Neural cell (in vitro differentiated cells): ENCODE data around the gene ZNF778. TPM values are rescaled to one million over a fixed set of nuclear protein-coding genes. Genes with fewer than 3 reads are reported as not detected.
A peak's percentile ranks its signal among the peaks of the same experiment; 100 is the strongest.

Experiments
- H2AFZ ChIP-seq: fragments of 200-600, 300-800 bp; sonication (generic), shearing (Covaris generic); 2 replicates; pipeline ENCODE4 v1.6.0; 2014; ENCODE audit warnings: low read depth, mild to moderate bottlenecking, antibody characterized with exemption, low read length, moderate library complexity
- H3F3A ChIP-seq: fragments of 200-600 bp; shearing (Covaris generic); 2 replicates; pipeline ENCODE4 v1.6.1; 2016; ENCODE audit warnings: mild to moderate bottlenecking, moderate library complexity, mixed read lengths, antibody characterized with exemption, low read length; ENCODE audit not compliant: insufficient read depth, poor library complexity, severe bottlenecking
- H3K27ac ChIP-seq: fragments of 200-600, 300-800 bp; sonication (generic), shearing (Covaris generic); 2 replicates; pipeline ENCODE4 v1.5.1; 2014; ENCODE audit warnings: mild to moderate bottlenecking, low read length, moderate library complexity
- H3K27me3 ChIP-seq: fragments of 300-800, 200-600 bp; sonication (generic), shearing (Covaris generic); 2 replicates; pipeline ENCODE4 v1.6.0; 2014; ENCODE audit warnings: mild to moderate bottlenecking, low read depth, low read length, moderate library complexity; ENCODE audit not compliant: insufficient read depth
- H3K36me3 ChIP-seq: fragments of 300-800, 200-600 bp; sonication (generic), shearing (Covaris generic); 2 replicates; pipeline ENCODE4 v1.5.1; 2014; ENCODE audit warnings: mild to moderate bottlenecking, antibody characterized with exemption, low read length, moderate library complexity; ENCODE audit not compliant: insufficient read depth
- H3K4me2 ChIP-seq: fragments of 300-800, 200-600 bp; sonication (generic), shearing (Covaris generic); 2 replicates; pipeline ENCODE4 v1.6.0; 2014; ENCODE audit warnings: mild to moderate bottlenecking, low read length
- H3K4me3 ChIP-seq: fragments of 300-800, 200-600 bp; sonication (generic), shearing (Covaris generic); 2 replicates; pipeline ENCODE4 v1.5.1; 2014; ENCODE audit warnings: mild to moderate bottlenecking, low read length, moderate library complexity
- H3K79me2 ChIP-seq: fragments of 200-600 bp; shearing (Covaris generic); replicated peaks from 2 replicates; pipeline ENCODE4 v1.6.0; 2014; ENCODE audit warnings: mild to moderate bottlenecking, low read length, moderate library complexity; ENCODE audit not compliant: insufficient read depth
- H3K9ac ChIP-seq: fragments of 300-800, 200-600 bp; sonication (generic), shearing (Covaris generic); 2 replicates; pipeline ENCODE4 v1.6.1; 2016; ENCODE audit warnings: mild to moderate bottlenecking, low read length, mixed read lengths
- H3K9me2 ChIP-seq: fragments of 200-600 bp; shearing (Covaris generic); 2 replicates; pipeline ENCODE4 v1.6.1; 2016; ENCODE audit warnings: mild to moderate bottlenecking, low read length, mixed read lengths; ENCODE audit not compliant: insufficient read depth
- H3K9me3 ChIP-seq: fragments of 200-600, 300-800 bp; sonication (generic), shearing (Covaris generic); 2 replicates; pipeline ENCODE4 v1.6.1; 2016; ENCODE audit warnings: mild to moderate bottlenecking, mixed run types, low read length, moderate library complexity, mixed read lengths
- H4K20me1 ChIP-seq: fragments of 200-600 bp; shearing (Covaris generic); 2 replicates; pipeline ENCODE4 v1.6.1; 2016; ENCODE audit warnings: mild to moderate bottlenecking, mixed run types; ENCODE audit not compliant: insufficient read depth
- CTCF ChIP-seq: fragments of 450-650 bp; IDR thresholded peaks from 2 replicates; pipeline ENCODE4 v1.5.1; 2014; ENCODE audit warnings: antibody characterized with exemption, mild to moderate bottlenecking, moderate library complexity; ENCODE audit not compliant: poor library complexity, severe bottlenecking
- EP300 ChIP-seq: fragments of 450-650 bp; conservative IDR thresholded peaks from 2 replicates; pipeline ENCODE4 v1.6.1; 2014; ENCODE audit warnings: antibody characterized with exemption, mild to moderate bottlenecking, moderate library complexity; ENCODE audit not compliant: poor library complexity, severe bottlenecking
- EZH2 ChIP-seq: fragments of 200-600, 300-800 bp; shearing (Covaris generic), sonication (generic); IDR thresholded peaks from 2 replicates; pipeline ENCODE4 v1.6.1; 2014; ENCODE audit warnings: antibody characterized with exemption, low read length, borderline replicate concordance, mild to moderate bottlenecking; ENCODE audit not compliant: insufficient read depth, poor library complexity, severe bottlenecking
- MXI1 ChIP-seq: fragments of 450-650 bp; conservative IDR thresholded peaks from 2 replicates; pipeline ENCODE4 v1.6.1; 2014; ENCODE audit warnings: antibody characterized with exemption, mild to moderate bottlenecking; ENCODE audit not compliant: poor library complexity, severe bottlenecking
- POLR2AphosphoS5 ChIP-seq: IDR thresholded peaks from 2 replicates; pipeline ENCODE4 v1.6.1; 2012
- RAD21 ChIP-seq: fragments of 450-650 bp; conservative IDR thresholded peaks from 2 replicates; pipeline ENCODE4 v1.6.1; 2014; ENCODE audit warnings: antibody characterized with exemption, mild to moderate bottlenecking, moderate library complexity
- SMC3 ChIP-seq: fragments of 450-650 bp; conservative IDR thresholded peaks from 2 replicates; pipeline ENCODE4 v1.6.1; 2014; ENCODE audit warnings: antibody characterized with exemption, mild to moderate bottlenecking, moderate library complexity; ENCODE audit not compliant: poor library complexity
- TAF1 ChIP-seq: IDR thresholded peaks from 2 replicates; pipeline ENCODE4 v1.6.1; 2012; ENCODE audit warnings: low read depth
- polyA plus RNA-seq: library from polyadenylated mRNA; depleted of rRNA; stranded (reverse); fragments of >200 nt; gene quantifications from 2 replicates; pipeline ENCODE4 v1.2.3, GENCODE V29; 2014
- TF ChIP-seq, protein P1 (sequence below): IDR thresholded peaks from 2 replicates; pipeline ENCODE4 v1.6.1; 2012; ENCODE audit warnings: borderline replicate concordance

ZNF778 gene
- polyA plus RNA-seq, 1 donor from 2014 or later, result 14.7 TPM

DNA sequence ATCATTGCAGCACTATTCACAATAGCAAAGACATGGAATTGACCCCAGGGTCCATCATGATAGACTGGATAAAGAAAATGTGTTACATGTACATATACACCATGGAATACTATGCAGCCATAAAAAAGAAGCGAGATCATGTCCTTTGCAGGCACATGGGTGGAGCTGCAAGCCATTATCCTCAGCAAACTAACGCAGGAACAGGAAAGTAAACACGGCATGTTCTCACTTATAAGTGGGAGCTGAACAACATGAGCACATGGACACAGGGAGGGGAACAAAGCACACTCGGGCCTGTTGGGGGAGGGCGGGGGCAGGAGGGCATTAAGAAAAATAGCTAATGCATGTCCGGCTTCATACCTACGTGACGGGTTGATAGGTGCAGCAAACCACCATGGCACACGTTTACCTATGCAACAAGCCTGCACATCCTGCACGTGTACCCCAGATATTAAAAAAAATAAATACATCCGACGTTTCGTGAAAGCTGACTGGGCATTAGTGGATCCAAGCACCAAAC is 28.9 kb downstream of the ZNF778 start:
- peak overlapping the region; percentile 29 for H3K9ac ChIP-seq
- H2AFZ ChIP-seq, result no peak overlapping the region
- no peak for TF ChIP-seq POLR2AphosphoS5
- TF ChIP-seq SMC3, result no peak
- no peak for TF ChIP-seq RAD21
- TF ChIP-seq, protein P1, sequence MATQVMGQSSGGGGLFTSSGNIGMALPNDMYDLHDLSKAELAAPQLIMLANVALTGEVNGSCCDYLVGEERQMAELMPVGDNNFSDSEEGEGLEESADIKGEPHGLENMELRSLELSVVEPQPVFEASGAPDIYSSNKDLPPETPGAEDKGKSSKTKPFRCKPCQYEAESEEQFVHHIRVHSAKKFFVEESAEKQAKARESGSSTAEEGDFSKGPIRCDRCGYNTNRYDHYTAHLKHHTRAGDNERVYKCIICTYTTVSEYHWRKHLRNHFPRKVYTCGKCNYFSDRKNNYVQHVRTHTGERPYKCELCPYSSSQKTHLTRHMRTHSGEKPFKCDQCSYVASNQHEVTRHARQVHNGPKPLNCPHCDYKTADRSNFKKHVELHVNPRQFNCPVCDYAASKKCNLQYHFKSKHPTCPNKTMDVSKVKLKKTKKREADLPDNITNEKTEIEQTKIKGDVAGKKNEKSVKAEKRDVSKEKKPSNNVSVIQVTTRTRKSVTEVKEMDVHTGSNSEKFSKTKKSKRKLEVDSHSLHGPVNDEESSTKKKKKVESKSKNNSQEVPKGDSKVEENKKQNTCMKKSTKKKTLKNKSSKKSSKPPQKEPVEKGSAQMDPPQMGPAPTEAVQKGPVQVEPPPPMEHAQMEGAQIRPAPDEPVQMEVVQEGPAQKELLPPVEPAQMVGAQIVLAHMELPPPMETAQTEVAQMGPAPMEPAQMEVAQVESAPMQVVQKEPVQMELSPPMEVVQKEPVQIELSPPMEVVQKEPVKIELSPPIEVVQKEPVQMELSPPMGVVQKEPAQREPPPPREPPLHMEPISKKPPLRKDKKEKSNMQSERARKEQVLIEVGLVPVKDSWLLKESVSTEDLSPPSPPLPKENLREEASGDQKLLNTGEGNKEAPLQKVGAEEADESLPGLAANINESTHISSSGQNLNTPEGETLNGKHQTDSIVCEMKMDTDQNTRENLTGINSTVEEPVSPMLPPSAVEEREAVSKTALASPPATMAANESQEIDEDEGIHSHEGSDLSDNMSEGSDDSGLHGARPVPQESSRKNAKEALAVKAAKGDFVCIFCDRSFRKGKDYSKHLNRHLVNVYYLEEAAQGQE, result no peak
- no peak for TF ChIP-seq CTCF
- no peak for TF ChIP-seq TAF1
- TF ChIP-seq MXI1, result no peak
- no peak for TF ChIP-seq EP300
- TF ChIP-seq EZH2, result no peak

DNA sequence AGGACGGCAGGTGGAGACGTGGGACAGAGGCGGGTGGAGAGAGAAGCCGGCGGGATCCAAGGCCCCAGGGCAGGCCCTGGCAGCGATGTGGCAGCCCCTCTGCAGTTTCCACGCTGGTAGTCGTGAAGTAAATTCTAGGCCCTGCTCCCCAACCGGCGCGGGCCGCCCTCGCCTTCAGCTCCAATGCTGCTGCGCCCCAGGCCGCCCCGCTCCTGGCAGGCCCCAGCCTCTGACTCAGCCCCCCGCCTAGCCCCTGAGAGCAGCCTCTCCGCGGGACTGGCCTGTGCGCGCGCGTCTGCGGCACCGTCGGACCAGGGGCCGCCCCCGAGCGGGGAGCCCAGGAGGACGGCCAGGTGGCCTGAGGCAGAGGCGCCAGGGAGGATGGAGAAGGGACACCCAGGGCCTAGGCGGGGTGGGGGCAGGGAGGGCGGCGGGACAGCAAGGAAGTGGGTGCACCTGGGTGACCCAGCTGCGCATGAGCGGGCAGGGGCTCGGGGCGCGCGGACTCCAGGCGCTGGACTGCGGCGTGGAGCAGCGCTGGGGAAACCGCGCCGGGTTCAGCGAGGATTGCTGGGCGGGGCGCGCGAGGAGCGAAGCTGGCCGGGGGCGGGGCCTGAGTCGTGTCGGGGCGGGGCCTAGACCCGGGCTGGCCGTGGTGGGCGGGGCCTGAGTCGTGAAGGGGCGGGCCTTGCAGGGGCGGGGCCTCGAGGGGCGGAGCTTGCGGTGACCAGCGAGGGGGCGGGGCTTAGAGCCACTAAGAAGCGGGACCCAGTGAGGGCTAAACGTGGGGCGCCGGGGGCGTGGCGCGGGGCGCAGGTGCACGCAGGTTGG is 29.6 kb downstream of the ZNF778 start:
- H3K9me3 ChIP-seq, result no peaks in the 10 kb centered on the region
- H3K79me2 ChIP-seq, result no peaks in the 10 kb centered on the region
- H3K27ac ChIP-seq, result no peak overlapping the region
- H3K9ac ChIP-seq, result peak overlapping the region; percentile 29
- no peak for TF ChIP-seq EZH2
- TF ChIP-seq SMC3, result no peak
- no peak for TF ChIP-seq CTCF
- TF ChIP-seq POLR2AphosphoS5, result no peak
- no peak for TF ChIP-seq EP300
- TF ChIP-seq, protein P1, result no peak
- no peak overlapping the region for H3K4me2 ChIP-seq
- H3K36me3 ChIP-seq, result no peaks in the 10 kb centered on the region
- H3K9me2 ChIP-seq, result no peaks in the 10 kb centered on the region
- no peak overlapping the region for H2AFZ ChIP-seq
- H3K4me3 ChIP-seq, result peak overlapping the region; percentile 63
- no peaks in the 10 kb centered on the region for H4K20me1 ChIP-seq
- H3K27me3 ChIP-seq, result no peaks in the 10 kb centered on the region
- H3F3A ChIP-seq, result no peaks in the 10 kb centered on the region

More for the DNA sequence above, 28.9 kb downstream of the ZNF778 start:
- H3K27ac ChIP-seq, result no peak overlapping the region
- no peaks in the 10 kb centered on the region for H3K79me2 ChIP-seq
- H4K20me1 ChIP-seq, result no peaks in the 10 kb centered on the region
- no peak overlapping the region for H3K4me2 ChIP-seq
- H3K9me2 ChIP-seq, result no peaks in the 10 kb centered on the region
- H3F3A ChIP-seq, result peaks cover 3% of the 10 kb centered on the region
- H3K36me3 ChIP-seq, result no peaks in the 10 kb centered on the region
- H3K4me3 ChIP-seq, result peak overlapping the region; percentile 63
- no peaks in the 10 kb centered on the region for H3K9me3 ChIP-seq
- no peaks in the 10 kb centered on the region for H3K27me3 ChIP-seq
